GM12801 (cell line): ENCODE results near the gene COPA.

ENCODE experiments used
- TF ChIP-seq, protein P1 (sequence below): IDR thresholded peaks from one replicate; pipeline ENCODE4 v1.5.1; 2011; ENCODE audit warnings: control low read depth; ENCODE audit not compliant: insufficient read length; ENCODE audit errors: extremely low read depth

Gene COPA

DNA sequence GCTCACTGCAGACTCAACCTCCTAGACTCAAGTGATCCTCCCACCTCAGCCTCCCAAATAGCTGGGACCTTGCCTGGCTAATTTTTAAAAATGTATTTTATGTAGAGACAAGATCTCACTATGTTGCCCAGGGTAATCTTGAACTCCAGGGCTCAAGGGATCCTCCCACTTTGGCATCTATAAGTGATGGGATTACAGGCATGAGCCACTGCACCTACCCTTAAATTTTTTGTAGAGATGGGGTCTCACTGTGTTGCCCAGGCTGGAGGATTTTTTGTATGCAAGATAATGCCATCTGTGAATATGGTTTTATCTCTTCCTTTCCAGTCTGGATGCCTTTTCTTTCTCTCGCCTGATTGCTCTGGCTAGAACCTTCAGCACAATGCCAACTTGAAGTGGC is 72.0 kb downstream of the COPA start:
- TF ChIP-seq, protein P1, sequence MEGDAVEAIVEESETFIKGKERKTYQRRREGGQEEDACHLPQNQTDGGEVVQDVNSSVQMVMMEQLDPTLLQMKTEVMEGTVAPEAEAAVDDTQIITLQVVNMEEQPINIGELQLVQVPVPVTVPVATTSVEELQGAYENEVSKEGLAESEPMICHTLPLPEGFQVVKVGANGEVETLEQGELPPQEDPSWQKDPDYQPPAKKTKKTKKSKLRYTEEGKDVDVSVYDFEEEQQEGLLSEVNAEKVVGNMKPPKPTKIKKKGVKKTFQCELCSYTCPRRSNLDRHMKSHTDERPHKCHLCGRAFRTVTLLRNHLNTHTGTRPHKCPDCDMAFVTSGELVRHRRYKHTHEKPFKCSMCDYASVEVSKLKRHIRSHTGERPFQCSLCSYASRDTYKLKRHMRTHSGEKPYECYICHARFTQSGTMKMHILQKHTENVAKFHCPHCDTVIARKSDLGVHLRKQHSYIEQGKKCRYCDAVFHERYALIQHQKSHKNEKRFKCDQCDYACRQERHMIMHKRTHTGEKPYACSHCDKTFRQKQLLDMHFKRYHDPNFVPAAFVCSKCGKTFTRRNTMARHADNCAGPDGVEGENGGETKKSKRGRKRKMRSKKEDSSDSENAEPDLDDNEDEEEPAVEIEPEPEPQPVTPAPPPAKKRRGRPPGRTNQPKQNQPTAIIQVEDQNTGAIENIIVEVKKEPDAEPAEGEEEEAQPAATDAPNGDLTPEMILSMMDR, result no peak

DNA sequence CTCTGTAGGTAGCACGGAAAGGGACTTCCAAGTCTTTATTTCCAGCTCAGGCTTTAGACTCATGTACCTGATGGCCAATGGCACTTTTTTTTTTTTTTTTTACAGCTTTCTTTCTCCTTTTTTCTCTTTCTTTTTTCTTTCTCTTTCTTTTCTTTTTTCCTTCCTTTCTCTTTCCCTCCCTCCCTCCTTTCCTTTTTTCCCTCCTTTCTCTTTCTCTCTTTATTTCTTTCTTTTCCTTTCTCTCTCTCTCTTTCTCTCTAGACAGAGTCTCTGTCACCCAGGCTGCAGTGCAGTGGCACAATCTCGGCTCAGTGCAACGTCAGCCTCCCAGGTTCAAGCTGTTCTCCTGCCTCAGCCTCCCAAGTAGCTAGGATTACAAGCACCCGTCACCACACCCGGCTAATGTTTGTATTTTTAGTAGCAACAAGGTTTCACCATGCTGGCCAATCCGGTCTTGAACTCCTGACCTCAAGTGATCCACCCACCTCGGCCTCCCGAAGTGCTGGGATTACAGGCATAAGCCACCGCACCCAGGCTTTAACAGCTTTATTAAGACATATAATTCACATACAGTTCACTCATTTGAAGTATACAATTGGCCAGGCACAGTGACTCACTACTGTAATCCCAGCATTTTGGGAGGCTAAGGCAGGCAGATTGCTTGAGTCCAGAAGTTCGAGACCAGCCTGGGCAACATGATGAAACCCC is 75.6 kb downstream of the COPA start:
- TF ChIP-seq, protein P1, result no peak

GRCh38 chr1:160264795-160265307 is 78.2 kb downstream of the COPA start:
- TF ChIP-seq, protein P1, result no peak

DNA sequence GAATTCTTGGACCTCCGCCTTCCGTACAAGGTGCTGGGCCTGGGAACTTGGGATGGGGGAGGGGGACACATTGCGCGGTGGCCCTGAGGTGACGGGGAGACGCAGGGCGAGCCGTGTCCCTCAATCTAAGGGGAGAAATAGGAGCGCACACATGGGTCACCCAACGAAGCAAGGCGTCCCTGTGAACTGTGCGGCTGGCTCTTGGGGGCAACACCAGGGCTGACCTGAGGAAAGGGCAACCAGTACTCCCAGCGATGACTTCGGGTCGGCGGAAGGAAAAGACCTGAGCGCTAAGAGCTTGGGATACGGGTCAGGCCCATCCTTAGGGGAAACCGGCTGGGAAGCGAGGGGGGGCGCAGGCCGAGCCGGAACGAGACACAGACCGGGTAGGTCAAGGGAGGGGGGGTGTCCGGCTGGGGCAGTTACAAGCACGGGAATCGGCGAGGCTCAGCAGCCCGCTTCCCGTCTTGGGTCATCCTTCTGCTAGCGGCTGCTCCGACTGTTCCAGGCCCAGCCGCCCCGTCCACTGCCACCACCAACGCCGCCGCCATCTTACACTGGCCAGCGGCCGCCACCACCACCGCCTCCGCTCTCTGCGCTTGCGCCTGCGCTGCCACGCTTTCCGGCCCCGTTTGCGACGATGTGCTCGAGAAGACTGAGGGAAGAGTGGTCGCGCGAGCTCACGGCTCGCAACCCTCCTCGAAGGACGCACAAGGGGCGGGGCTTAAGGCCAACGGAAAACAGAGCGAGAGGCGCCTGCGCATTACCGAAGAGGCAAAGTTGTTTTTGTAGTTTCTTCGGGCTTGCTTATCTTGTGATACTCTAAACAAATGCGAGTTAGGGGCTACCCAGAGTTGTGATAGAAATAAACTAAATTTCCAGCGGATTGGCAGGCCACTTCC is 80.9 kb downstream of the COPA start, which contains the start of gene DCAF8:
Gene DCAF8 (minus strand): TSS at position 657 of the 902 bp plus-strand sequence. CDS start 18,541 bp downstream, outside the sequence.
- TF ChIP-seq, protein P1, result no peak

GRCh38 chr1:160261556-160261892 is 81.5 kb downstream of the COPA start:
- TF ChIP-seq, protein P1, result no peak

DNA sequence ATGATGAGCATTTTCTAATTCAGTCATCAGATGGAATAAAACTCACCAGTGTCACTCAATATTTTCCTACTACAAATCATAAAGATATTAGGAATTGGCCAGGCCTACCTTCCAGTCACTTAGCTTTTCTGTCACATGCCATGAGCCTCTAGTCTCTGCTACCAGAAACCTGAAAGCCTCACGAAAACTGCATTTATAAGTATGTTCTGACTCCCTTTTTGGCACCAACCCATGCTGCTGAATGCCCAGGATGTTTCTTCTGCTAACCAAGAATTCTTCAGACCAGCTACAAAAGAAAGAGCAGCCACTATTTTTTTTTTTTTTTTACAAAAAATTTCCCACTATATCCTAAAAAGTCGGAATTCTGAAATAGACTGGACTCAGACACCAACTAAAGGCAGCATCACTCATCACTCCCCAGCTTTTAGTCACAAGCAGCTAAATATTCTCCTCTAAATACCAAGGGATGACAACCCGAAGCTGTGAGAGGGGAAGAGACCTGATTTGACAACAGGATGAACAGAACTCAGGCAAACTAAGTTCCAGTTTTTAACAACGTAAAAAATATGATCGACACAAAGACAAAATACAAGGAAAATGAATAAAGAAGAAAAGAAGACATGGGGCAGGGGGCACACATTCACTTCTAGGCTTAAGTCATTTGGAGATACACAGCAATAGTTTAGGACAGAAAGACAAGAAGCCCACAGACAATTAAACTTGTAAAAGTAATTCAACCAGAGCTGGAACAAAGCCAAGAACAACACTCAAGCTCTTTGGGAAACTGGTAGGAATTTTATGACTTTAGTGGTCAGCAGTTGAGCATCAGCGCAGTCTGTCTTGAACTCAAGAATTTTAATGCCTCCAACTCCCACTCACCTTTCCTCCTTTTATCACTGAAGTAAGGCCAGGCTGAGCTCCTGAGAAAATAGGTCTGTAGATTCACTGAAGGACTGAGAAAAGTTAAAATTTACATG is 82.4 kb downstream of the COPA start:
- TF ChIP-seq, protein P1, result no peak
